KOPT-K1 (cell line): Measurements from ENCODE around the gene OPRL1.

Experiments used
- H3K27ac ChIP-seq: fragments of 200-600 bp; sonication (generic); 2 replicates; pipeline ENCODE4 v1.5.1; 2016; ENCODE audit warnings: antibody characterized with exemption, mild to moderate bottlenecking, low read depth, low read length; ENCODE audit not compliant: poor library complexity, severe bottlenecking
- H3K36me3 ChIP-seq: fragments of 200-600 bp; sonication (generic); 2 replicates; pipeline ENCODE4 v1.5.1; 2017; ENCODE audit warnings: antibody characterized with exemption, mild to moderate bottlenecking, low read length, moderate library complexity; ENCODE audit not compliant: insufficient read depth
- H3K9me3 ChIP-seq: fragments of 200-600 bp; sonication (generic); 2 replicates; pipeline ENCODE4 v1.5.1; 2017; ENCODE audit warnings: antibody characterized with exemption, low read length, mild to moderate bottlenecking; ENCODE audit not compliant: insufficient read depth, poor library complexity, severe bottlenecking

OPRL1 gene

GRCh38 chr20:64093013-64093503 is 13.2 kb downstream of the OPRL1 start:
- Histone ChIP-seq H3K36me3 (no peaks in the 10 kb centered on the region), H3K9me3 (peaks cover 1% of the 10 kb centered on the region), H3K27ac (no peak overlapping the region)

- no peak overlapping the region for H3K27ac ChIP-seq
- H3K36me3 ChIP-seq: no peaks in the 10 kb centered on the region
- H3K9me3 ChIP-seq: no peaks in the 10 kb centered on the region
Measured at GRCh38 chr20:64095455-64095854, 15.6 kb downstream of the OPRL1 start.

- Histone ChIP-seq H3K36me3 (no peaks in the 10 kb centered on the region), H3K9me3 (no peaks in the 10 kb centered on the region), H3K27ac (no peak overlapping the region)
Measured at GRCh38 chr20:64095927-64096326, 16.0 kb downstream of the OPRL1 start.

GRCh38 chr20:64096535-64096934 is 16.7 kb downstream of the OPRL1 start:
- H3K9me3 ChIP-seq: no peaks in the 10 kb centered on the region
- H3K36me3 ChIP-seq: no peaks in the 10 kb centered on the region
- no peak overlapping the region for H3K27ac ChIP-seq

GRCh38 chr20:64098471-64099013 is 18.7 kb downstream of the OPRL1 start:
- Histone ChIP-seq H3K9me3 (no peaks in the 10 kb centered on the region), H3K36me3 (no peaks in the 10 kb centered on the region), H3K27ac (no peak overlapping the region)

- H3K9me3 ChIP-seq: no peaks in the 10 kb centered on the region
- H3K36me3 ChIP-seq: no peaks in the 10 kb centered on the region
- H3K27ac ChIP-seq: no peak overlapping the region
Measured at GRCh38 chr20:64099086-64099786, 19.4 kb downstream of the OPRL1 start.

GRCh38 chr20:64099880-64100565 is 20.1 kb downstream of the OPRL1 start:
- no peak overlapping the region for H3K27ac ChIP-seq
- no peaks in the 10 kb centered on the region for H3K36me3 ChIP-seq
- H3K9me3 ChIP-seq: no peaks in the 10 kb centered on the region

GRCh38 chr20:64100566-64100888 is 20.6 kb downstream of the OPRL1 start:
- H3K36me3 ChIP-seq: no peaks in the 10 kb centered on the region
- H3K27ac ChIP-seq: no peak overlapping the region
- no peaks in the 10 kb centered on the region for H3K9me3 ChIP-seq

- Histone ChIP-seq H3K9me3 (no peaks in the 10 kb centered on the region), H3K36me3 (no peaks in the 10 kb centered on the region)
Measured at GRCh38 chr20:64100946-64101688, 21.2 kb downstream of the OPRL1 start.

GRCh38 chr20:64101731-64102621 is 22.1 kb downstream of the OPRL1 start:
- Histone ChIP-seq H3K27ac (no peak overlapping the region), H3K36me3 (no peaks in the 10 kb centered on the region), H3K9me3 (no peaks in the 10 kb centered on the region)

More at GRCh38 chr20:64100946-64101688, 21.2 kb downstream of the OPRL1 start:
- H3K27ac ChIP-seq: no peak overlapping the region

GRCh38 chr20:64102647-64103354 is 22.9 kb downstream of the OPRL1 start:
- Histone ChIP-seq H3K36me3 (no peaks in the 10 kb centered on the region), H3K27ac (no peak overlapping the region), H3K9me3 (no peaks in the 10 kb centered on the region)

- Histone ChIP-seq H3K9me3 (no peaks in the 10 kb centered on the region), H3K36me3 (no peaks in the 10 kb centered on the region), H3K27ac (no peak overlapping the region)
Measured at GRCh38 chr20:64103871-64104666, 24.2 kb downstream of the OPRL1 start.

GRCh38 chr20:64104667-64105451 is 25.0 kb downstream of the OPRL1 start:
- Histone ChIP-seq H3K27ac (no peak overlapping the region), H3K36me3 (no peaks in the 10 kb centered on the region), H3K9me3 (no peaks in the 10 kb centered on the region)
